PC-3 (cell line): ENCODE measurements around the gene TBCEL. TPM values are rescaled to one million over a fixed set of nuclear protein-coding genes. Genes with fewer than 3 reads are reported as not detected.

Source experiments
- ATAC-seq: fragments of 200-7000 bp; cut with Tn5 transposase; 2 replicates; pipeline ENCODE4 v1.9.1; 2020; ENCODE audit warnings: mild to moderate bottlenecking, moderate library complexity
- BruUV-seq: library from RNA; stranded (reverse); fragments of 400-500 nt; replicated peaks from 2 replicates; lab custom pipeline; 2021; lab: Mats Ljungman, UMichigan
- CTCF ChIA-PET: fragments of 300-600 bp; sonication (Branson Sonifier 250); formaldehyde crosslinking; loops from one replicate; lab custom pipeline; 2022; ENCODE audit warnings: antibody characterized with exemption; lab: Charles Lee
- POLR2A ChIA-PET: fragments of 300-600 bp; sonication (Branson Sonifier 250); formaldehyde crosslinking; loops from one replicate; lab custom pipeline; 2022; ENCODE audit warnings: antibody characterized with exemption; ENCODE audit not compliant: unreplicated experiment; lab: Charles Lee
- DNase-seq: peaks from one replicate; pipeline ENCODE4 v3.0.0-alpha.2; 2015
- H2AFZ ChIP-seq: fragments of 300-600 bp; sonication (generic); 2 replicates; pipeline ENCODE4 v1.6.0; 2016; ENCODE audit warnings: antibody characterized with exemption, low read length
- H3F3A ChIP-seq: fragments of 300-600 bp; sonication (generic); one replicate; pipeline ENCODE4 v1.6.0; 2017; ENCODE audit warnings: antibody characterized with exemption, low read length, control low read depth, mild to moderate bottlenecking; ENCODE audit not compliant: unreplicated experiment
- H3K27ac ChIP-seq: fragments of 300-600 bp; sonication (generic); 2 replicates; pipeline ENCODE4 v1.5.1; 2016; ENCODE audit warnings: mild to moderate bottlenecking, low read length
- H3K27me3 ChIP-seq: fragments of 300-600 bp; sonication (generic); 2 replicates; pipeline ENCODE4 v1.6.1; 2016; ENCODE audit warnings: low read length, mixed read lengths
- H3K36me3 ChIP-seq: fragments of 300-600 bp; sonication (generic); 2 replicates; pipeline ENCODE4 v1.6.1; 2016; ENCODE audit warnings: low read depth, mixed run types, low read length, mixed read lengths
- H3K4me1 ChIP-seq: fragments of 300-600 bp; sonication (generic); 2 replicates; pipeline ENCODE4 v1.5.1; 2016; ENCODE audit warnings: low read length; ENCODE audit not compliant: insufficient read depth
- H3K4me2 ChIP-seq: fragments of 300-600 bp; sonication (generic); 2 replicates; pipeline ENCODE4 v1.6.0; 2016; ENCODE audit warnings: low read length
- H3K4me3 ChIP-seq: fragments of 300-600 bp; sonication (generic); 2 replicates; pipeline ENCODE4 v1.5.1; 2016; ENCODE audit warnings: mild to moderate bottlenecking, low read length, mixed read lengths
- H3K79me2 ChIP-seq: fragments of 300-600 bp; sonication (generic); 2 replicates; pipeline ENCODE4 v1.6.1; 2017; ENCODE audit warnings: low read length, mixed read lengths
- H3K9ac ChIP-seq: fragments of 300-600 bp; sonication (generic); 2 replicates; pipeline ENCODE4 v1.6.0; 2016; ENCODE audit warnings: mild to moderate bottlenecking, low read length
- H3K9me2 ChIP-seq: fragments of 300-600 bp; sonication (generic); replicated peaks from 2 replicates; pipeline ENCODE4 v1.6.1; 2016; ENCODE audit warnings: mixed run types, low read length, mixed read lengths
- H3K9me3 ChIP-seq: fragments of 300-600 bp; sonication (generic); 2 replicates; pipeline ENCODE4 v1.6.1; 2016; ENCODE audit warnings: low read length, mixed read lengths
- H4K20me1 ChIP-seq: fragments of 300-600 bp; sonication (generic); 2 replicates; pipeline ENCODE4 v1.6.1; 2016; ENCODE audit warnings: low read length, mixed read lengths
- EZH2 ChIP-seq: fragments of 300-600 bp; sonication (generic); IDR thresholded peaks from one replicate; pipeline ENCODE4 v1.6.1; 2017; ENCODE audit warnings: antibody characterized with exemption, mild to moderate bottlenecking, low read length; ENCODE audit not compliant: unreplicated experiment
- EZH2phosphoT487 ChIP-seq: fragments of 300-600 bp; sonication (generic); IDR thresholded peaks from 2 replicates; pipeline ENCODE4 v1.6.1; 2018; ENCODE audit warnings: mild to moderate bottlenecking, antibody characterized with exemption, low read length, borderline replicate concordance
- intact Hi-C: fragments of 100-400 bp; cut with micrococcal nuclease; formaldehyde crosslinking; loops from 2 replicates; pipeline ENCODE4 v1.9.0; 2023
- total RNA-seq: library from RNA; depleted of rRNA; stranded (reverse); fragments of >200 nt; gene quantifications from 2 replicates; pipeline ENCODE4 v1.2.3, GENCODE V29; 2014
- TF ChIP-seq, protein P1 (sequence below): fragments of 300-600 bp; sonication (generic); conservative IDR thresholded peaks from 2 replicates; pipeline ENCODE4 v1.5.1; 2017; ENCODE audit warnings: antibody characterized with exemption, low read depth, mild to moderate bottlenecking, low read length

TBCEL gene
- total RNA-seq, 1 experiment from 2014 or later = 6.6 TPM

DNA sequence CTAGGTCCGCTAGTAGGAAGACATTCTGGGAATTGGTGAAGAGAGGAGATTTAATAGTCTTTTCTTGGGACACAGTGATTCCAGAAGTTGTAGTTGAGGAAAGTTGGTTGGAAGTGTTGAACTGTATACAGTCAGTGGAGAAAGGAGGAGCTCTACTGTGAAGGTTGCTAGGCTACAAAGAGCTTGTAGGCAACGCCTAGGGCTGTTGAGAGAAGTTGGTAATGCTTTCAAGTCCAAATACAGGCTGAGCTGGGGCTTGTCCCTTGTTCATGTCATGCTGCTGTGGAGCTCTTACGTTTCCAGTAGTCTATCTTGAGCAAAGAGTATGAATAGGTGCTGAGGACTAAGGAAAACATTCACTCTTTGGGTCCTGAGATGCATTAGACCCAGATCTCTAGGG is 1.1 kb downstream of the TBCEL start:
- Histone ChIP-seq H3K4me1 (peaks cover 23% of the 10 kb centered on the region), H3K27ac (no peak overlapping the region), H4K20me1 (no peaks in the 10 kb centered on the region), H3K9ac (no peak overlapping the region), H3K79me2 (peaks cover 36% of the 10 kb centered on the region), H2AFZ (no peak overlapping the region), H3K4me3 (peak overlapping the region; percentile 76), H3K36me3 (no peaks in the 10 kb centered on the region), H3K27me3 (0 out of 2 replicates have a peak, but pooled peaks cover 3% of the 10 kb centered on the region), H3K4me2 (peak overlapping the region; percentile 88), H3K9me2 (no peaks in the 10 kb centered on the region), H3F3A (no peaks in the 10 kb centered on the region), H3K9me3 (no peaks in the 10 kb centered on the region)
- POLR2A ChIA-PET = interaction anchor here (0.7 kb wide), 1 partner anchor 170 kb away, joined by 7 read pairs; no protein-coding TSS in a partner anchor
- intact Hi-C loops = no loop called here
- CTCF ChIA-PET = no interaction called here
- TF ChIP-seq EZH2phosphoT487 = no peak
- no peak for TF ChIP-seq EZH2
- TF ChIP-seq, protein P1, sequence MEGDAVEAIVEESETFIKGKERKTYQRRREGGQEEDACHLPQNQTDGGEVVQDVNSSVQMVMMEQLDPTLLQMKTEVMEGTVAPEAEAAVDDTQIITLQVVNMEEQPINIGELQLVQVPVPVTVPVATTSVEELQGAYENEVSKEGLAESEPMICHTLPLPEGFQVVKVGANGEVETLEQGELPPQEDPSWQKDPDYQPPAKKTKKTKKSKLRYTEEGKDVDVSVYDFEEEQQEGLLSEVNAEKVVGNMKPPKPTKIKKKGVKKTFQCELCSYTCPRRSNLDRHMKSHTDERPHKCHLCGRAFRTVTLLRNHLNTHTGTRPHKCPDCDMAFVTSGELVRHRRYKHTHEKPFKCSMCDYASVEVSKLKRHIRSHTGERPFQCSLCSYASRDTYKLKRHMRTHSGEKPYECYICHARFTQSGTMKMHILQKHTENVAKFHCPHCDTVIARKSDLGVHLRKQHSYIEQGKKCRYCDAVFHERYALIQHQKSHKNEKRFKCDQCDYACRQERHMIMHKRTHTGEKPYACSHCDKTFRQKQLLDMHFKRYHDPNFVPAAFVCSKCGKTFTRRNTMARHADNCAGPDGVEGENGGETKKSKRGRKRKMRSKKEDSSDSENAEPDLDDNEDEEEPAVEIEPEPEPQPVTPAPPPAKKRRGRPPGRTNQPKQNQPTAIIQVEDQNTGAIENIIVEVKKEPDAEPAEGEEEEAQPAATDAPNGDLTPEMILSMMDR = no peak
- BruUV-seq = TSS peak; percentile 35
- peak; percentile 25 for DNase-seq
- ATAC-seq = peak; percentile 12; the same call in 1 of the 2 replicates

DNA sequence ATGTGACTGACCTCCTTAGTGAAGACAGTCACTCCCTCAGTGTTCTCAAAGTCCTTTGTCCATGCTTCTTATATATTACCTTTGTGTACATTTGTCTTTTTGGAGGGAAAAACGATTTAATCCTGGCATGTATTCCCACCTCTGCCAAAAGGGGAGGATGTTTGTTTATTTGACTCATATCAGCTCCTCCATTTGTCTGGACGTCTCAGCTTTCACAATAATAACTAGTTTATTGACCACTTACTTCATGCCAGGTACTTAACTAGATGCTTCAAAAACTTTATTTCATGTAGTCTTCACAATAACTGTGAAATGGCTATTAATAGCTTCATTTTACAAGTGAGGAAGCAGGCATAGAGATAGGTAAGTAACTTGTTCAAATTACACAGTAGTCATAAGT is 5.3 kb downstream of the TBCEL start:
- POLR2A ChIA-PET = no interaction called here
- CTCF ChIA-PET = no interaction called here
- intact Hi-C loops = no loop called here

More for the DNA sequence above, 5.3 kb downstream of the TBCEL start:
- BruUV-seq = no TSS peak
- H3K79me2 ChIP-seq = peaks cover 33% of the 10 kb centered on the region
- H3K9ac ChIP-seq = no peak overlapping the region
- TF ChIP-seq EZH2 = no peak
- TF ChIP-seq EZH2phosphoT487 = no peak
- TF ChIP-seq, protein P1 = no peak
- H2AFZ ChIP-seq = no peak overlapping the region
- no peaks in the 10 kb centered on the region for H3K9me3 ChIP-seq
- peak; percentile 53; the same call in 1 of the 2 replicates for ATAC-seq
- peaks cover 17% of the 10 kb centered on the region for H3K4me1 ChIP-seq
- no peaks in the 10 kb centered on the region for H3F3A ChIP-seq
- no peaks in the 10 kb centered on the region for H3K36me3 ChIP-seq
- H3K9me2 ChIP-seq = no peaks in the 10 kb centered on the region
- no peak overlapping the region for H3K4me3 ChIP-seq
- H3K27ac ChIP-seq = no peak overlapping the region
- H3K4me2 ChIP-seq = no peak overlapping the region
- no peaks in the 10 kb centered on the region for H4K20me1 ChIP-seq
- peak; percentile 60 for DNase-seq
- H3K27me3 ChIP-seq = no peaks in the 10 kb centered on the region
